ENCODE data around the gene ERBB4.

Gene ERBB4

DNA sequence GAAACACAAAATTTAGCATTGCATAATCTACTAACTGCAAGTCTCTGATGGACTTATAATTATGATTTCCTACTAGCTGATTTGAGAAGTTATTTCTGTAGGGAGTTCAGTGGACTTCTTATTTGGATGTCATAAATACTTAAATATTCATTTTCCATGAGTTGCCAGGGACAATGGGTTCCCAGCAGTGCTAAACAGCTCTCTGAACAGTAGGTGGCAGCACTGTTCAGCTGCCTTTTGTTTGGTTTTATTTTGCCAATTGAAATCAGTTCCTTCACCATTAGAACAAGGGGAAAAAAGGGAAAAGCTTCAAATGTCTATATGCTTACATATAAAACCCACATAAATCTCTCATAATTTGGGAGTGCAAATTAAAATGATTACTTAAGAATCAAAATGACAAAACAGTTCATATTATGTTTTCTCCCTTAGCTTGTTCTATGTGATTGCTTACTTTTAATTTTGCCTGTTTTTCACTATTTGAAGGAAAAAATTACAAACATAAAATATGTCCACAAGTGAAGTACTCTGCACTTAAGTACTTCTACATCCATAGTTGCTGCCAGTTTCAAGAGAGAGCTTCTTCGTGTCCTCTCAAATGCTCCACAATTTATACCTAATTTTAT is 1083.3 kb downstream of the ERBB4 start:
- Histone ChIP-seq H3K4me2 (ENCODE audit: low read length) (no peak overlapping the region), H2AFZ (no peak overlapping the region), H3K27ac (no peak overlapping the region), H3K9ac (no peak overlapping the region), H3K27me3 (ENCODE audit: control insufficient read depth, insufficient read depth, low read length) (no peaks in the 10 kb centered on the region), H3K4me1 (no peaks in the 10 kb centered on the region), H3K9me3 (ENCODE audit: control insufficient read depth, low read length) (no peaks in the 10 kb centered on the region), H3K79me2 (no peaks in the 10 kb centered on the region), H3K36me3 (ENCODE audit: control insufficient read depth, insufficient read depth, low read length) (no peaks in the 10 kb centered on the region), H3K4me3 (ENCODE audit: low read depth, low read length) (no peak overlapping the region)
- TF ChIP-seq, protein P1, sequence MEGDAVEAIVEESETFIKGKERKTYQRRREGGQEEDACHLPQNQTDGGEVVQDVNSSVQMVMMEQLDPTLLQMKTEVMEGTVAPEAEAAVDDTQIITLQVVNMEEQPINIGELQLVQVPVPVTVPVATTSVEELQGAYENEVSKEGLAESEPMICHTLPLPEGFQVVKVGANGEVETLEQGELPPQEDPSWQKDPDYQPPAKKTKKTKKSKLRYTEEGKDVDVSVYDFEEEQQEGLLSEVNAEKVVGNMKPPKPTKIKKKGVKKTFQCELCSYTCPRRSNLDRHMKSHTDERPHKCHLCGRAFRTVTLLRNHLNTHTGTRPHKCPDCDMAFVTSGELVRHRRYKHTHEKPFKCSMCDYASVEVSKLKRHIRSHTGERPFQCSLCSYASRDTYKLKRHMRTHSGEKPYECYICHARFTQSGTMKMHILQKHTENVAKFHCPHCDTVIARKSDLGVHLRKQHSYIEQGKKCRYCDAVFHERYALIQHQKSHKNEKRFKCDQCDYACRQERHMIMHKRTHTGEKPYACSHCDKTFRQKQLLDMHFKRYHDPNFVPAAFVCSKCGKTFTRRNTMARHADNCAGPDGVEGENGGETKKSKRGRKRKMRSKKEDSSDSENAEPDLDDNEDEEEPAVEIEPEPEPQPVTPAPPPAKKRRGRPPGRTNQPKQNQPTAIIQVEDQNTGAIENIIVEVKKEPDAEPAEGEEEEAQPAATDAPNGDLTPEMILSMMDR (IDR thresholded peaks at IDR 0.05): peak; percentile 89

DNA sequence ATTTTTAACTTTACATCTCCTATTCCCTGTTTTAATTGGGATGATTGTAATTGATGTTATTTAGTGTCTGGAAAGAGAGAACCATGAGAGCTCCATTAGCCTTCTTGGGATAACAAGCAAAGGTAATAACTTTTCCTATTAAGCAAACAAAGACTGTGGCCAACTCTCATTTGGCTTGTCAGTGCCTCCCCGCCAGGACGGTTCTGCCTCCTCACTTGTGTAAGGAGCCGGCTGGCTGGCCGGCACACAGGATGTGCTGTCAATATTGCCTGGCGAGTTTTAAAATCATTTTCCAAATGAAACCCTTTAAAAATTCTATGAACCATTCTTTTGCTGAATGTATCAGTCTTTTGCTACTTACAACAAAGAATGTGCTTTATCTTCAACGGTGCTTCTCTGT is 1083.9 kb downstream of the ERBB4 start:
- no peak overlapping the region for H3K27ac ChIP-seq

DNA sequence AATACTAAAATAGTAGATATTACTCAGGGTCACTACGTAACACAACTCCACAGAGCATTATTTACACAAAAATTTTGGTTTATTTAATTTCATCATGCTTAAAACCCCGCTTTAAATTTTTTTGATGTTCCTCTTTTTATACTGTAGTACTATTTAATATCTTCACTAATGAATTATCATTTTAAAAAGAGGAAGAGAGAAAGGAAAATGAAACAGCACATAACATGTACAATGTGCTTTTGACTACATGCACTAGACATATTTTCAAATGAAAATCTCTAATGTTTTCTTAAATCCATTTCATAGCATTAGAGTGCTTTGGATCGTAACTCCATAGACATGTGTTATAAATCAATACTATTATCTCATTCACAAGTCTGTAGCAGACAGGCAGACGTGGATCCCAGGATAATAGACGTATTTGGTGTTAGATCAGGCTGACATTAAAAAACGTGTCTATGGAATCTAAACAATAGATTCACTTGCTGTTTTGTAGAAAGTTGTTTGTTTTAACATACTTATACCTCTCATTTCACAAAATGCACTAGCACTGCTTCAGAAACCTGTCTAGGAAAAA is 1085.2 kb downstream of the ERBB4 start:
- Histone ChIP-seq H3K9me3 (ENCODE audit: control insufficient read depth, low read length) (no peaks in the 10 kb centered on the region), H3K9ac (no peak overlapping the region), H3K79me2 (no peaks in the 10 kb centered on the region), H2AFZ (no peak overlapping the region), H3K4me2 (ENCODE audit: low read length) (no peak overlapping the region), H3K27ac (no peak overlapping the region), H3K4me1 (no peaks in the 10 kb centered on the region), H3K36me3 (ENCODE audit: control insufficient read depth, insufficient read depth, low read length) (no peaks in the 10 kb centered on the region), H3K4me3 (ENCODE audit: low read depth, low read length) (no peak overlapping the region), H3K27me3 (ENCODE audit: control insufficient read depth, insufficient read depth, low read length) (no peaks in the 10 kb centered on the region)
- TF ChIP-seq, protein P1 (IDR thresholded peaks at IDR 0.05): no peak

More for the DNA sequence above, 1083.9 kb downstream of the ERBB4 start:
- no peaks in the 10 kb centered on the region for H3K36me3 ChIP-seq (ENCODE audit: control insufficient read depth, insufficient read depth, low read length)
- TF ChIP-seq, protein P1 (IDR thresholded peaks at IDR 0.05): no peak
- H3K9ac ChIP-seq: no peak overlapping the region
- H3K4me2 ChIP-seq (ENCODE audit: low read length): no peak overlapping the region
- H3K4me3 ChIP-seq (ENCODE audit: low read depth, low read length): no peak overlapping the region
- no peaks in the 10 kb centered on the region for H3K79me2 ChIP-seq
- no peaks in the 10 kb centered on the region for H3K9me3 ChIP-seq (ENCODE audit: control insufficient read depth, low read length)
- no peak overlapping the region for H2AFZ ChIP-seq
- no peaks in the 10 kb centered on the region for H3K27me3 ChIP-seq (ENCODE audit: control insufficient read depth, insufficient read depth, low read length)
- no peaks in the 10 kb centered on the region for H3K4me1 ChIP-seq

DNA sequence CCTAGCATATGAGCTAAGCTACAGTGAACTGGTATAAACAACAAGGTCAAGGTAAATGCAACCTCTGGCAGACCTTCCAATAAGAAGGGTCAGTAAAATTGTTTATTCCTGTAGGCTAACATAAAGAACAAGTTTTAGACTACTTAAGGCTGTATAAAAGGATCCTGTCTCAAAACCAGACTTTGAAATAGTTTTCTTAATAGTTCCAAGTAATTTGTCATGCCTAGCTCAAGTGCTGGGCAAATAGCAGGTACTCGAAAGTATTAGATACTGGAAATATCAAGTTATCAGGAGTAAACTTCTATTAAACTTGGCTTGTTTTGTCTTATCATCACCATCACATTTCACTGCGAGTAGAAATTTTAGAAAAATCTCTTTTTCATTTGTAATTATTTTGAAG is 1087.0 kb downstream of the ERBB4 start:
- H3K27ac ChIP-seq: no peak overlapping the region
- no peaks in the 10 kb centered on the region for H3K79me2 ChIP-seq
- TF ChIP-seq, protein P1 (IDR thresholded peaks at IDR 0.05): no peak
- H3K9me3 ChIP-seq (ENCODE audit: control insufficient read depth, low read length): no peaks in the 10 kb centered on the region
- no peak overlapping the region for H3K9ac ChIP-seq
- no peaks in the 10 kb centered on the region for H3K27me3 ChIP-seq (ENCODE audit: control insufficient read depth, insufficient read depth, low read length)
- H3K4me3 ChIP-seq (ENCODE audit: low read depth, low read length): no peak overlapping the region
- H3K4me2 ChIP-seq (ENCODE audit: low read length): no peak overlapping the region
- H3K36me3 ChIP-seq (ENCODE audit: control insufficient read depth, insufficient read depth, low read length): no peaks in the 10 kb centered on the region
- no peak overlapping the region for H2AFZ ChIP-seq
- H3K4me1 ChIP-seq: no peaks in the 10 kb centered on the region

DNA sequence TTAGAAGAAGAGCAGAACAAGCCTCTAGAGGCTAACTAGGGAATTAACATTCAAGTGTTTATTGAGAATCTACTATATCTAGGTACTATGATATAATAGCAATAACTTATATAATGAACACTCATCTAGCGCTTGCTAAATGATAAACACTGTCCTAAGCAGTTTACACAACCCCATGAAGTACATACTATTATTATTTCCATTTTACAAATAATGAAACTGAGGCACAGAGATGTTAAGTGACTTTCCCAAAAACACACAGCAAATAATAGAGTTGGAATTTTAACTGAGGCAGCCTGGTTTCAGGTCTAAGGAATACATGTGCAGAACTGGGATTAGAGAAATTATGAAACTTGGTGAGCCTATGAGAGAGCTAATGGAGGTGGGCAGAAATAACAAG is 1088.8 kb downstream of the ERBB4 start:
- H3K4me2 ChIP-seq (ENCODE audit: low read length): no peak overlapping the region
- H3K36me3 ChIP-seq (ENCODE audit: control insufficient read depth, insufficient read depth, low read length): no peaks in the 10 kb centered on the region
- no peaks in the 10 kb centered on the region for H3K9me3 ChIP-seq (ENCODE audit: control insufficient read depth, low read length)
- TF ChIP-seq, protein P1 (IDR thresholded peaks at IDR 0.05): no peak
- no peak overlapping the region for H3K27ac ChIP-seq
- H3K4me3 ChIP-seq (ENCODE audit: low read depth, low read length): no peak overlapping the region
- no peaks in the 10 kb centered on the region for H3K27me3 ChIP-seq (ENCODE audit: control insufficient read depth, insufficient read depth, low read length)
- H3K79me2 ChIP-seq: no peaks in the 10 kb centered on the region
- H3K4me1 ChIP-seq: no peaks in the 10 kb centered on the region
- H3K9ac ChIP-seq: no peak overlapping the region
- no peak overlapping the region for H2AFZ ChIP-seq
